ENCODE measurements around the gene GRAMD1B.

GRCh38 chr11:123452794-123453193 is 22.7 kb downstream of the GRAMD1B start:
- TF ChIP-seq, protein P1, sequence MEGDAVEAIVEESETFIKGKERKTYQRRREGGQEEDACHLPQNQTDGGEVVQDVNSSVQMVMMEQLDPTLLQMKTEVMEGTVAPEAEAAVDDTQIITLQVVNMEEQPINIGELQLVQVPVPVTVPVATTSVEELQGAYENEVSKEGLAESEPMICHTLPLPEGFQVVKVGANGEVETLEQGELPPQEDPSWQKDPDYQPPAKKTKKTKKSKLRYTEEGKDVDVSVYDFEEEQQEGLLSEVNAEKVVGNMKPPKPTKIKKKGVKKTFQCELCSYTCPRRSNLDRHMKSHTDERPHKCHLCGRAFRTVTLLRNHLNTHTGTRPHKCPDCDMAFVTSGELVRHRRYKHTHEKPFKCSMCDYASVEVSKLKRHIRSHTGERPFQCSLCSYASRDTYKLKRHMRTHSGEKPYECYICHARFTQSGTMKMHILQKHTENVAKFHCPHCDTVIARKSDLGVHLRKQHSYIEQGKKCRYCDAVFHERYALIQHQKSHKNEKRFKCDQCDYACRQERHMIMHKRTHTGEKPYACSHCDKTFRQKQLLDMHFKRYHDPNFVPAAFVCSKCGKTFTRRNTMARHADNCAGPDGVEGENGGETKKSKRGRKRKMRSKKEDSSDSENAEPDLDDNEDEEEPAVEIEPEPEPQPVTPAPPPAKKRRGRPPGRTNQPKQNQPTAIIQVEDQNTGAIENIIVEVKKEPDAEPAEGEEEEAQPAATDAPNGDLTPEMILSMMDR (IDR thresholded peaks at IDR 0.05; ENCODE audit: low read depth, low read length, poor library complexity, severe bottlenecking), result no peak
- TF ChIP-seq EZH2phosphoT487 (IDR thresholded peaks at IDR 0.05; ENCODE audit: borderline replicate concordance, low read length), result no peak

Measured in DOHH2 (cell line).